WERI-Rb-1 (cell line): Measurements from ENCODE around the gene CBARP.

Source experiments
- DNase-seq: peaks from one replicate; pipeline ENCODE4 v3.0.0-alpha.2; 2020
- H3K27ac ChIP-seq: fragments of 250-450 bp; sonication (Bioruptor Pico); 2 replicates; pipeline ENCODE4 v1.5.1; 2020; ENCODE audit warnings: mild to moderate bottlenecking, moderate library complexity
- H3K27me3 ChIP-seq: fragments of 250-450 bp; sonication (Bioruptor Pico); 2 replicates; pipeline ENCODE4 v1.5.1; 2021; ENCODE audit warnings: mild to moderate bottlenecking, low read depth, moderate library complexity; ENCODE audit not compliant: insufficient read depth, severe bottlenecking
- H3K36me3 ChIP-seq: fragments of 250-450 bp; sonication (Bioruptor Pico); 2 replicates; pipeline ENCODE4 v1.5.1; 2020; ENCODE audit warnings: mild to moderate bottlenecking, moderate library complexity
- H3K4me3 ChIP-seq: 2 replicates; pipeline ENCODE4 v1.5.1; 2011; ENCODE audit warnings: low read depth, mild to moderate bottlenecking, control low read depth, low read length
- H3K9me3 ChIP-seq: fragments of 250-450 bp; sonication (Bioruptor Pico); 2 replicates; pipeline ENCODE4 v1.5.1; 2021; ENCODE audit warnings: mild to moderate bottlenecking, moderate library complexity; ENCODE audit not compliant: severe bottlenecking
- CTCF ChIP-seq: IDR thresholded peaks from 2 replicates; pipeline ENCODE4 v1.5.1; 2011; ENCODE audit warnings: low read depth, mild to moderate bottlenecking, control low read depth, inconsistent platforms, low read length

The CBARP gene

GRCh38 chr19:1269478-1270212 is 31.8 kb upstream of the CBARP start:
- peak overlapping the region; percentile 93 for H3K27ac ChIP-seq
- H3K9me3 ChIP-seq = no peaks in the 10 kb centered on the region
- peak overlapping the region; percentile 76 for H3K4me3 ChIP-seq
- no peaks in the 10 kb centered on the region for H3K27me3 ChIP-seq
- peak; percentile 86 for DNase-seq
- peaks cover 50% of the 10 kb centered on the region for H3K36me3 ChIP-seq
- TF ChIP-seq CTCF = no peak

GRCh38 chr19:1269065-1269477 is 31.3 kb upstream of the CBARP start, which contains the start of gene CIRBP:
Gene CIRBP (plus strand): TSS chr19:1269332. CDS start chr19:1270934, 1,602 bp downstream.
- Histone ChIP-seq H3K9me3 (no peaks in the 10 kb centered on the region), H3K4me3 (peak within 1 kb of the TSS; percentile 76), H3K27me3 (no peaks in the 10 kb centered on the region), H3K36me3 (peaks cover 44% of the 10 kb centered on the region), H3K27ac (peak within 1 kb of the TSS; percentile 93)
- TF ChIP-seq CTCF = no peak
- peak; percentile 99 for DNase-seq

DNA sequence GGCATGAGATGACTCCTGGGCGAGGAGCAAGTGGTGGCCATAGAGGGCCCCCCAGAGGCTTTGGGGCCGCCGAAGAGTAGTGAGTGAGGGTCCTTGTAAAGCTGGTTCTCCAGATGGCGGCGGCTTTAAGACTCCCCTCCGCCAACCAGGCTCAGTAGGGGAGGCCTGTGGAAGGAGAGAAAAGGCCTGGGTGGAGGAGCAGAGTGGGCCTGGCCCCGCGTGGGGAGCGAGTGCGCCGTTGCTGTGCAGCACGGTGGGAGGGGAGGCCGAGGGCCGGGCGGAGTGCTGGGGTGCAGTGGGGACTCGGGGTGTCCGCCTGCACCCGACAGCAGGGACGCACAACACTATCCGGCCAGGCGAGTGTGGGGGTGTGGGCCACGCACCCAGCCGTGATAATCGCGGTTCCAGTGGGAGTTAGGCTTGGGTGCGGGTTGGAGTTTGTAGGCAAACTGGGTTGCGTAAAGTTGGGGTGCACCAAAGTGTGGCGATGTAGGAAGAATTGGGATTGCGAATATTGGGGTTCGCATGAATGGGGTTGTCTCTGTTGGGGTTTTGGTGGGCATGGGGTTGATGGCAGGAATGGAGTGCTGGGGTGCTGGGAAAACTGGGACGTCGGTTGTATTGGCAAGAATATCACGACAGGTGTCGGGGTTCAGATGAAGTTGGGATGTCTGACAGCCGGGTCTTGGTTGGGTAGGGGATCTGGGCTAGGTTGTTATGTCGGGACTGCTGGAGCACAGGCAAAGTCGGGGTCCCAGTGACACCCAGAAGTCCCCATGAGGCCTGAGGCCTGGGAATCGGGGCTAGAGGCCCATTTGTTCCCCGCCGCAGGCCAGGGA is 30.6 kb upstream of the CBARP start:
- DNase-seq = no peak
- Histone ChIP-seq H3K4me3 (peak overlapping the region; percentile 54), H3K27ac (peak overlapping the region; percentile 70), H3K9me3 (no peaks in the 10 kb centered on the region), H3K27me3 (no peaks in the 10 kb centered on the region), H3K36me3 (peaks cover 38% of the 10 kb centered on the region)
- TF ChIP-seq CTCF = no peak

DNA sequence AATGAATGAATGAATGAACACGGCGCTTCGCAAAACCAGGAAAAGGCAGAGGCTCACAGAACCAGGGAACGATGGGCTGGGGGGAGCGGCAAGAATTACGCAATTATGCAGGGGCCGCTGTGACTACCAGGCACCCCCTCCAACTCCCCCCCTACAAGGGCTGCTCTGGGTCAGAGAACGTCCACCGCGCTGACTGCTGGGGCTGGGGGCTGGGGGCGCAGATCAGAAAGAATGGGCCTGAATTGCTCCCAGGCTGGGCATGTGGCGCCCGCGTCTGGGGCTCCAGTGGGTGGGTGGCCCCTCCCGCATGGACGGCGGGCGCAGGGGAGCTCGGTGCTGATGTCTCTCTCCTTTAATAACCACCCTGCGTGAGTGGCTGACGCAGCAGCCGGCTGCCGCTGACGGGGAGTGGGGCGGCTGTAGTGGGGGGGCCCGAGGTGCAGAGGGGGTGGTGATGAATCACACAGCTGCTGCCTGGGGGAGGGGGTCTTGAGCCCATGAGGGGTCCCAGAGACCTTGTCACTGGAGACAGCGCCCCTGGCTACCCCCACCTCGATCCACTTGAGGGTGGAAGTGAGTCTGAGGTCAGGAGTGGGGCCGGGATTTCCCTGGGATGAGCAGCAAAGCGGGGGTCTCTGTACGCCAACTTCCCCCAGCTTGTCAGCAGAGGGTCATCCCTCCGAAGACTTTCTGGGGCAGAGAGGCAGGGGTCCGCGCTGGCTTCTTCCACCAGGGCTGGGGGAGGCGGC is 29.8 kb upstream of the CBARP start:
- H3K27ac ChIP-seq = peak overlapping the region; percentile 70
- no peak for TF ChIP-seq CTCF
- peak overlapping the region; percentile 54 for H3K4me3 ChIP-seq
- H3K27me3 ChIP-seq = no peaks in the 10 kb centered on the region
- peak; percentile 47 for DNase-seq
- H3K9me3 ChIP-seq = no peaks in the 10 kb centered on the region
- H3K36me3 ChIP-seq = peaks cover 30% of the 10 kb centered on the region

- Histone ChIP-seq H3K27me3 (no peaks in the 10 kb centered on the region), H3K27ac (peak overlapping the region; percentile 73)
- peak; percentile 68 for DNase-seq
These were observed 29.2 kb upstream of the CBARP start for GRCh38 chr19:1266916-1267476.

More at GRCh38 chr19:1266916-1267476, 29.2 kb upstream of the CBARP start:
- Histone ChIP-seq H3K36me3 (peaks cover 24% of the 10 kb centered on the region), H3K4me3 (peak overlapping the region; percentile 54), H3K9me3 (no peaks in the 10 kb centered on the region)
- peak; percentile 94 for TF ChIP-seq CTCF
